ENCODE results near the gene SRPX. TPM values are rescaled to one million over a fixed set of nuclear protein-coding genes. Genes with fewer than 3 reads are reported as not detected.

SRPX gene
- total RNA-seq, 4 donors from 2014 or later, result 250 to 432 (median 374) TPM

DNA sequence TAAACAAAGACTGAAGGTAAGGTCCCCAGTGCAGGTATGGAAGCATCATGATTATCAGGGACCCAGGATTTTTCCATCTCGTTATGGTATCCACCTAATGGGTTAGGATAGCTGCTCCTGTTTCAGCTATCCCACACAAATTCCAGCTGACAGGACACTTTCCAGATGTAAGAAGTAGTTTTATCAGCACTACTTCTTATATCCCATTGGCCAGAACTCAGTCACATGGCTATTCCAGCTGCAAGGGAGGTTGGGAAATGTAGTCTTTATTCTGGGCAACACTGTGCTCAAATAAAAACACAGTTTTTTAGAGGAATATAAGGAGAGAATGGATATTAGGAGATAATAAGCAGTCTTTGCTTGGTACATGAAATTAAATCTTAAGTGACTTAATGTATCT is 96.7 kb downstream of the SRPX start:
- TF ChIP-seq, protein P1, sequence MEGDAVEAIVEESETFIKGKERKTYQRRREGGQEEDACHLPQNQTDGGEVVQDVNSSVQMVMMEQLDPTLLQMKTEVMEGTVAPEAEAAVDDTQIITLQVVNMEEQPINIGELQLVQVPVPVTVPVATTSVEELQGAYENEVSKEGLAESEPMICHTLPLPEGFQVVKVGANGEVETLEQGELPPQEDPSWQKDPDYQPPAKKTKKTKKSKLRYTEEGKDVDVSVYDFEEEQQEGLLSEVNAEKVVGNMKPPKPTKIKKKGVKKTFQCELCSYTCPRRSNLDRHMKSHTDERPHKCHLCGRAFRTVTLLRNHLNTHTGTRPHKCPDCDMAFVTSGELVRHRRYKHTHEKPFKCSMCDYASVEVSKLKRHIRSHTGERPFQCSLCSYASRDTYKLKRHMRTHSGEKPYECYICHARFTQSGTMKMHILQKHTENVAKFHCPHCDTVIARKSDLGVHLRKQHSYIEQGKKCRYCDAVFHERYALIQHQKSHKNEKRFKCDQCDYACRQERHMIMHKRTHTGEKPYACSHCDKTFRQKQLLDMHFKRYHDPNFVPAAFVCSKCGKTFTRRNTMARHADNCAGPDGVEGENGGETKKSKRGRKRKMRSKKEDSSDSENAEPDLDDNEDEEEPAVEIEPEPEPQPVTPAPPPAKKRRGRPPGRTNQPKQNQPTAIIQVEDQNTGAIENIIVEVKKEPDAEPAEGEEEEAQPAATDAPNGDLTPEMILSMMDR (IDR thresholded peaks at IDR 0.05), result no peak
- DNase-seq (ENCODE audit: low spot score) (no peak), ATAC-seq (ENCODE audit: low FRiP score) (no peak)

DNA sequence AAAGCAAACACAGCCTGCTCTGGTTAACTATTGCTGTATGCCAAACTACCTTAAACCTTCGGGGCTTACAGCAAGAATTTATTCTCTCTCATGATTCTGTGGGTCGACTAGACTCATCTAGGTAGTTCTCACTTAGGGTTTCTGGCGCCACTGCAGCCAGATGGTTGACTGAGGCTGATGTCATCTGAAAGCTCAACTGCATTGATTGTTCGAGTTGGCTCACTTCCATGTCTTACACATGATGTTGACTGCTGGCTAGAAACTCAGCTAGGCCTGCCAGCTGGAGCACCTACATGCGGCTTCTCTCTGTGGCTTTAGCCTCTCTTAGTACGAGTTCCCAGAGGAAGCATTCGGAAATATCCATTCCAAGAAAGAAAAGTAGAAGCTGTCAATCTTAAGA is 103.2 kb downstream of the SRPX start:
- no peak for DNase-seq (ENCODE audit: low spot score)
- TF ChIP-seq, protein P1 (IDR thresholded peaks at IDR 0.05), result no peak

DNA sequence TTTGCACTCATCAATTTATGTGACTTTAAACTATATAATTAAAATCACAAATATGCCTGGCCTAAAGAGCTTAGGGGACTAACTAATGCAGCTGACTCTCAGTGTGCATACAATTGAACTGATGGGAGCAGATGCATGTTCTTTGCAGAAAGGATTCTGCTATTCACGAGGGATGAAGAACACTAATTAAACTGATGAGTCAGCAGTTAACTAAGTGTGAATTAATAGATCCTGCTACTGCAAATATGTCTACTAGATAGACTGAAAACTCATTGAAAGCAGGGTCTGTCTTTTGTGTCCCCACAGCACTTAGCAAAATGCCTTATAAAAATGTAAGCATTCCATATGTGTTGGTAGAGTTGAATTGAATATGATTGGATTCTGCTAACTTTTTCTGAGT is 104.0 kb downstream of the SRPX start:
- TF ChIP-seq, protein P1 (IDR thresholded peaks at IDR 0.05), result no peak
- DNase-seq (ENCODE audit: low spot score), result no peak
- no peak for ATAC-seq (ENCODE audit: low FRiP score)

More for the DNA sequence above, 103.2 kb downstream of the SRPX start:
- ATAC-seq (ENCODE audit: low FRiP score), result no peak

DNA sequence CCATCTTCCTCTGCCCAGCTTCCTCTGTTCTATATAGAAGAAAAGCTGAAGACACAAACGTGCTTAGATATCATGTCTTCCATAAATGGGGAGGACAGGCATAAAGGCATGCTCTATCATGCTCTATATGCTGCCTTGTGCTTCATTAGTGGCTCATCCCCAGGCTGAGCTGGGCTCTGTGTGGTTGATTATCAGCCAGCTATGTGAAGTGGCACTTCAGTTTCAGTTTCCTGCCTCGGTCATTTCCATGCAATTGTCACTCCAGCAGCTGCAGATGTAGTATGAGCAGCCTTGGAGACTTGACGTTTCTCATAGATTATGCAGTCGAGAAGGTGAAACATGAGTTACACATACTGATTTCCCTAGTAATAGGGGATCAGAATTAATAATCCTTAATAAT is 108.1 kb downstream of the SRPX start:
- DNase-seq (ENCODE audit: low spot score) (no peak), ATAC-seq (ENCODE audit: low FRiP score) (no peak)
- TF ChIP-seq, protein P1 (IDR thresholded peaks at IDR 0.05), result no peak

DNA sequence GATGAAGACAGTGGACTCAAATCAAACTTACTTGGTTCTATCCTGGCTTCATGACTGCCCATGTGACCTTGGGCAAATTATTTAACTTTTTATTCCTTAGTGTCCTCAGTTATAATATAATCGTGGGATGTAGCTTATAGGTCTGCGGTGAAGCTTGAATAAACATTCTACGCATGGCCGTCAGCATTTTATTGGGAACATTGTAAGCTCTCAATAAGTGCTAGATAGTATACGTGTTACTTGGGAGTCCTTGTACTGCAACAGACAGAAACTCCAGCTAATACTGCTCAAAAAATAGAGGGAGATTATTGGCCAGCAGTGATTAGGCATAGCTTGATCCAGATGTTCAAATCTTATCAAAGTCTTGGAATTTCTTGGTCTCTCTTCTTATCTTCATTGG is 109.5 kb downstream of the SRPX start:
- ATAC-seq (ENCODE audit: low FRiP score), result no peak
- DNase-seq (ENCODE audit: low spot score), result no peak
- TF ChIP-seq, protein P1 (IDR thresholded peaks at IDR 0.05), result no peak

DNA sequence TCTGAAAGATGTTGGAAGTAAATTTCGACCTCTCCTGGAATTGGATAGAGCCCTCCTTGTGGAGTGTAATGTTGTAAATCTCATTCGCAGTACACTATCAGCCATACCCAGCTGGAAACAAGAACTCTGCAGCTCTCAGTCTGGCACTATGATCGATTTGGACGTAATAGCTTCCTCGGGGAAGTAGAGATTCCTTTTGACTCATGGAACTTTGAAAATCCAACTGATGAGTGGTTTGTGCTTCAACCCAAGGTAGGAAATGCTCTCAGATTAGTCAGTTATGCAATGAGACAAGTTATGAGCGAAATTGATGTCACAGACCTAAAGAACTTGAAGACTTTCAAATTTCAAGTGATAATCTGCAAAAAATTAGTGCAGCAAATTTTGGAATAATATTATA is 110.4 kb downstream of the SRPX start:
- ATAC-seq (ENCODE audit: low FRiP score) (no peak), DNase-seq (ENCODE audit: low spot score) (no peak)
- TF ChIP-seq, protein P1 (IDR thresholded peaks at IDR 0.05), result no peak

DNA sequence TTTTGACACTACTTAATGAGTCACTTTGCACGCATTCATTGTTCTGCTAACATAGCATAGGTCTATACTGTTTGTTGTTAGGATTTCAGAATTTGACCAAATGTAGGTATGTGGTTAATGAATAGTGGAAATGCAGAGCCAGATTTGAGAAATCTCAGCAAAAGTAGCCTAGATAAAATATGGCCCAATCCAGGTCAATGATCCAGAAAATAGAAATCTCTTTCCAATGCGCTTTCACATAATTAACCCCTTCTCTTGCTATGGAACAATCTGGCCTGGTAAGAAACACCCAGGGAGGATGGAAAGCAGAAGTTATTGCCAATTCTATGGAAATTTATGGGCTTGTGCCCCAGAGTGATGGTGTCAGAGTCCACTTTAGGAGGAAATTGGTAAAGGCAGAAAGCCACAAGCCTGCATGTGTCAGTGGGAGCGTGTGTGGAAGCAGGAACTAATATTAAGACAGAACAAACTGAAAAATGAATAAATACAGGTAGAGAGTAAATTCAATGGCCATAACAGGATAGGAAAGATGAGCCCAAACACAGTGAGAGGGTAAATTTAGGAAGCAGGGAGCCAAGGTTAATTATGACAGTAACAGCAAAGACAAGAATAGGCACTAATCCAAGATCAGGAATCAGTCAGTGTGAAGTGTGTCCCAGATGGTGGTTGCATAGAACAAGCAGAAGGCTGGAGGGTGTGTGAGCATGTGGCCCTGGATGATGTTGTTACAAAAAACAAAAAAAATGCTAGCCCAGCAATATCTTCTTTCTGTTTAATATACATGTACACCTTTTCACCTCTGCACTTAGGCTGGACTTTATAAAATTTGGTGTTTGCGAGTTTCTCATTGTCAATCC is 111.4 kb downstream of the SRPX start:
- ATAC-seq (ENCODE audit: low FRiP score) (no peak), DNase-seq (ENCODE audit: low spot score) (no peak)
- TF ChIP-seq, protein P1 (IDR thresholded peaks at IDR 0.05), result no peak
